Body of pancreas (tissue), 4 donors: Measurements from ENCODE around the gene RNF14. TPM values are rescaled to one million over a fixed set of nuclear protein-coding genes. Genes with fewer than 3 reads are reported as not detected.

ENCODE experiments used
- ATAC-seq: fragments of 150-250 bp; one replicate; pipeline ENCODE4 v1.9.1; 2016
- DNase-seq, 4 donors: peaks; one replicate each; pipeline ENCODE4 v3.0.0-alpha.2; 2019
- H3K27ac ChIP-seq, 4 donors: fragments of 200-600 bp; sonication (generic); 1 replicate in 3 of 4; 2 replicates in 1 of 4; pipeline versions ENCODE4 v1.5.1 to v1.6.1; 2016 to 2019; ENCODE audit warnings: mild to moderate bottlenecking in 1 of 4, mixed read lengths in 1 of 4, moderate library complexity in 1 of 4
- H3K27me3 ChIP-seq, 2 donors: fragments of 200-600 bp; sonication (generic); one replicate each; pipeline ENCODE4 v1.6.0; 2016; ENCODE audit warnings: mild to moderate bottlenecking in 1 of 2
- H3K36me3 ChIP-seq, 2 donors: fragments of 200-600 bp; sonication (generic); replicated peaks in 1 of 2; 2 replicates each; pipeline ENCODE4 v1.5.1; 2016; ENCODE audit warnings: low read depth in 2 of 2; ENCODE audit not compliant: insufficient read depth in 1 of 2
- H3K4me1 ChIP-seq: fragments of 200-600 bp; sonication (generic); one replicate; pipeline ENCODE4 v1.6.0; 2016
- H3K4me3 ChIP-seq, 2 donors: fragments of 200-600 bp; sonication (generic); 1 replicate in 1 of 2; 2 replicates in 1 of 2; pipeline ENCODE4 v1.5.1; 2016 to 2019
- H3K9me3 ChIP-seq, 3 donors: fragments of 200-600 bp; sonication (generic); 1 replicate in 2 of 3; 2 replicates in 1 of 3; pipeline ENCODE4 v1.5.1; 2016
- POLR2A ChIP-seq, 3 donors: fragments of 450-650 bp; IDR thresholded peaks; one replicate each; pipeline ENCODE4 v1.6.1; 2016; ENCODE audit warnings: antibody characterized with exemption in 3 of 3, mild to moderate bottlenecking in 2 of 3
- WGBS, 2 donors: methylation state at CpG; one replicate each; pipeline ENCODE4 v1.1.5; 2017; 5-methylcytosine and 5-hydroxymethylcytosine counted together
- intact Hi-C: fragments of 100-400 bp; cut with DNase I; formaldehyde crosslinking; loops from one replicate; pipeline ENCODE4 v1.15.1; 2023
- total RNA-seq, 2 donors: library from RNA; depleted of rRNA; stranded (reverse); fragments of >200 nt; gene quantifications; one replicate each; pipeline ENCODE4 v1.1.0, GENCODE V29; 2016
- TF ChIP-seq, protein P1 (sequence below), 7 experiments: fragments of 450-650 bp in 4 of 7; fragments of 200-600 bp in 3 of 7; sonication (generic) in 3 of 7; IDR thresholded peaks; one replicate each; pipeline ENCODE4 v1.5.1; 2016 to 2019; ENCODE audit warnings: antibody characterized with exemption in 7 of 7

RNF14 gene
- total RNA-seq, 2 donors from 2014 or later = 29.3 to 44.2 TPM

DNA sequence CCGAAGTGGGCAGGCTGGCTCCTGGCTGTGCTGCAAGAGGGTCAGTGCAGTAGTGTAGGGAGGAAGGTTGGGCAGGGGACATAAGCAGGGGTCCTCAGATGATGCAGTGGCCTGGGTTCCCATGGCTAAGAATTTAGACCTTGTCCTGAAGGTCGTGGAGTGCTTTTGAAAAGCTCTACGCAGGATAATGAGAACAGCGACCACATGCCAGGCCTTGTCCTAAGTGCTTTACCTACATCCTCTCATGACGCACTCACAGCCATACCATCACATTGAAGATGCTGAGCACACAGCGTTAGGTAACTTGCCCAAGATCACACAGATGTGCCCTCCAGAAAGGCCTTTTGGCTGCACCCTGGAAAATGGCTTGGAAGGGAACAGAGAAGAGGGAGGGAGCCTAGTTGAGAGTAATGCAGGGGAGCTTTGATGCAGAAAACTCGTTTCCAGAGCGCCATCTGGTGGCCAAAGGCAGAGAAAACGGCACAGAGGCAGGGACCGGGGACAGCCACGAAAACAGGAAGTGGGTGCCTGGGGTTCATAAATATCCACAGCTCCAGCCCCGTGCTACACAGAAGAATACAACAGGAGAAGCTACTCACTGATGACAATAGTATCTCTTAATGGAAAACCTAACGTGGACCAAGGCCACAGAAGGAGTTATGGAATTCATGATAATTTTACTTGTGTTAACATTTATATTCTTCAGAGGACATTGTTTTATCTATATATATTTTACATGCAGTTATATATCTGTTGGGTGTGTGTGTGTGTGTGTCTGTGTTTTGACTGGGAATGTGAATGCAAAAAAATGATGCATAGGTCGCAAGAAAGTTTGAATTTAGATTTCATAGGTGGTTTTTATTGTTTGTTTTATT is 8.2 kb upstream of the RNF14 start:
- no peaks in the 10 kb centered on the region for H3K36me3 ChIP-seq

DNA sequence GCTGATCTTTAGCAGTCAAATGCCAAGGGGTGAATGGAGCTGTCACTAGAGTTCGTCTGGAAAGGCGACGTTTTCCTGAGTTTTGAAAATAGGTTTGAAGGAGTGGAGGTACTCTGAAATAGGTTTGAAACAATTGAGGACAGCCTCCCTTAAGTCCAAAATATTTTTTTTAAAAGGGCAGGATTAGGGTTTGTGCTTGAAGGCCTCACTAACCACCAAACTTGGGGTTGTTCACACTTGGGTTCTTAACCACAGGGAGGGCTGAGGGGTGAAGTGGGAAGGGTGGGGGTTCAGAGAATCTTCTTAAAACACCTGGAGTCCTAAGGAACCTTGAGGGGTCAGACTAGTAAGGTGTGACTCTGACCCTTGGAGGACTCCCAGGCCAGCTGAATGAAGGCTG is 7.4 kb upstream of the RNF14 start:
- H3K4me3 ChIP-seq = no peak overlapping the region
- ATAC-seq (no peak), DNase-seq (no peak)
- no peaks in the 10 kb centered on the region for H3K9me3 ChIP-seq
- H3K27ac ChIP-seq = no peak overlapping the region
- H3K36me3 ChIP-seq = no peaks in the 10 kb centered on the region
- WGBS, 2 donors = 71 to 86% methylated on average over 3 of the region's 3 CpGs
- H3K27me3 ChIP-seq = no peaks in the 10 kb centered on the region
- TF ChIP-seq POLR2A (IDR thresholded peaks at IDR 0.05) = no peak
- TF ChIP-seq, protein P1, sequence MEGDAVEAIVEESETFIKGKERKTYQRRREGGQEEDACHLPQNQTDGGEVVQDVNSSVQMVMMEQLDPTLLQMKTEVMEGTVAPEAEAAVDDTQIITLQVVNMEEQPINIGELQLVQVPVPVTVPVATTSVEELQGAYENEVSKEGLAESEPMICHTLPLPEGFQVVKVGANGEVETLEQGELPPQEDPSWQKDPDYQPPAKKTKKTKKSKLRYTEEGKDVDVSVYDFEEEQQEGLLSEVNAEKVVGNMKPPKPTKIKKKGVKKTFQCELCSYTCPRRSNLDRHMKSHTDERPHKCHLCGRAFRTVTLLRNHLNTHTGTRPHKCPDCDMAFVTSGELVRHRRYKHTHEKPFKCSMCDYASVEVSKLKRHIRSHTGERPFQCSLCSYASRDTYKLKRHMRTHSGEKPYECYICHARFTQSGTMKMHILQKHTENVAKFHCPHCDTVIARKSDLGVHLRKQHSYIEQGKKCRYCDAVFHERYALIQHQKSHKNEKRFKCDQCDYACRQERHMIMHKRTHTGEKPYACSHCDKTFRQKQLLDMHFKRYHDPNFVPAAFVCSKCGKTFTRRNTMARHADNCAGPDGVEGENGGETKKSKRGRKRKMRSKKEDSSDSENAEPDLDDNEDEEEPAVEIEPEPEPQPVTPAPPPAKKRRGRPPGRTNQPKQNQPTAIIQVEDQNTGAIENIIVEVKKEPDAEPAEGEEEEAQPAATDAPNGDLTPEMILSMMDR (IDR thresholded peaks at IDR 0.05) = no peak
- H3K4me1 ChIP-seq = no peaks in the 10 kb centered on the region
- intact Hi-C loops = no loop called here

More for the DNA sequence above, 8.2 kb upstream of the RNF14 start:
- ATAC-seq (peak; percentile 91), DNase-seq (peak; percentile 88 to 90 (median 89))
- 22 to 23% methylated on average over 14 of the region's 14 CpGs for WGBS, 2 donors
- TF ChIP-seq, protein P1 (IDR thresholded peaks at IDR 0.05) = peak; percentile 64 to 95 (median 89)
- no peak for TF ChIP-seq POLR2A (IDR thresholded peaks at IDR 0.05)
- Histone ChIP-seq H3K4me1 (no peaks in the 10 kb centered on the region), H3K27ac (no peak overlapping the region), H3K9me3 (no peaks in the 10 kb centered on the region), H3K4me3 (no peak overlapping the region), H3K27me3 (no peaks in the 10 kb centered on the region)
- intact Hi-C loops = no loop called here

DNA sequence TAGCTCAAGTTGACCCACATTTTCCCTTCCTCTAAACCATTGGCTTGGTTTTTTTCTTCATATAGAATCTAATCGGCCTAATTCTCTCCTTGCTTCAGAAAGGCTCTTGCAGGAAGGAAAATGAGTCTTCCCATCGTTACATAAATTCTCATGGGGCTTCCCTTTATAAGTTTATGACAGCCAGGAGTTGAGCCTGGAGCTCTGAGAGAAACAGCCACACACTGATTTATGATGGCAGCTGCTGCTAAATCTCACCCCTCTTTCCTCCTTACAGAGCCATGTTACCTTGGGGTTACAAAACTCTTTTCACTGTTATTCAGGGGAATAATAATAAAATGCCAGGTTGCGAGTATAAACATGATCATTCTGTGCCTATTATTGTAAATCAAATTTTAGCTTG is 5.2 kb upstream of the RNF14 start:
- Histone ChIP-seq H3K4me3 (no peak overlapping the region), H3K27me3 (no peaks in the 10 kb centered on the region), H3K4me1 (peaks cover 5% of the 10 kb centered on the region), H3K9me3 (no peaks in the 10 kb centered on the region), H3K27ac (no peak overlapping the region), H3K36me3 (no peaks in the 10 kb centered on the region)
- ATAC-seq = no peak
- DNase-seq = no peak
- 34 to 41% methylated on average over 3 of the region's 3 CpGs for WGBS, 2 donors
- TF ChIP-seq POLR2A (IDR thresholded peaks at IDR 0.05) = no peak
- TF ChIP-seq, protein P1 (IDR thresholded peaks at IDR 0.05) = no peak
- intact Hi-C loops = no loop called here

DNA sequence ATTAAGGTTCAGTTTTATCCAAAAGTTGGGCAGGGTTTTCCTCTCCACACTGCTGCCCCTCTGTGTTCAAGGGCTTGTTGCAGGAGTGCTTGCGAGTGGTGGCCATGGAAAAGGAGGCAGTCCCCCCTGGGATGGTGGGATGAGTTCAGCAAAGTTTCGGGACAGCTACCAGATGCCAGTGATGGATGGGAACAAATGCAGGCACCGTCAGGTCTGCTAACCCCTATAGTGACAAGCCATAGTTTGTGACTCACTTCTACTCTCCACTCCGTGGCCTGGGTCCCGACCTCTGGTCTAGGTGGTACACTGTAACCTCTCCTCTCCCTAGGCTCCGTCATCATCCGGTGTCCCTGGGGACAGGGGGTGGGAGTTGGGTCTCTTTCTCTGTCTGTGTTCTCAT is 3.8 kb upstream of the RNF14 start:
- H3K9me3 ChIP-seq = no peaks in the 10 kb centered on the region
- no peaks in the 10 kb centered on the region for H3K27me3 ChIP-seq
- intact Hi-C loops = no loop called here
- DNase-seq (no peak), ATAC-seq (no peak)
- H3K36me3 ChIP-seq = no peaks in the 10 kb centered on the region
- 66 to 73% methylated on average over 6 to 7 of the region's 7 CpGs for WGBS, 2 donors
- H3K4me1 ChIP-seq = peaks cover 12% of the 10 kb centered on the region
- no peak overlapping the region for H3K27ac ChIP-seq
- TF ChIP-seq, protein P1 (IDR thresholded peaks at IDR 0.05) = no peak
- TF ChIP-seq POLR2A (IDR thresholded peaks at IDR 0.05) = no peak
- H3K4me3 ChIP-seq = no peak overlapping the region
